SH-SY5Y (cell line): ENCODE data around the gene IFT122.

Experiments used
- GATA2 ChIP-seq: IDR thresholded peaks from 2 replicates; pipeline ENCODE4 v1.6.1; 2011; ENCODE audit warnings: mild to moderate bottlenecking, low read depth, low read length
- GATA3 ChIP-seq: IDR thresholded peaks from 2 replicates; pipeline ENCODE4 v1.6.1; 2011; ENCODE audit warnings: low read depth, mild to moderate bottlenecking, low read length, moderate library complexity

Gene IFT122

DNA sequence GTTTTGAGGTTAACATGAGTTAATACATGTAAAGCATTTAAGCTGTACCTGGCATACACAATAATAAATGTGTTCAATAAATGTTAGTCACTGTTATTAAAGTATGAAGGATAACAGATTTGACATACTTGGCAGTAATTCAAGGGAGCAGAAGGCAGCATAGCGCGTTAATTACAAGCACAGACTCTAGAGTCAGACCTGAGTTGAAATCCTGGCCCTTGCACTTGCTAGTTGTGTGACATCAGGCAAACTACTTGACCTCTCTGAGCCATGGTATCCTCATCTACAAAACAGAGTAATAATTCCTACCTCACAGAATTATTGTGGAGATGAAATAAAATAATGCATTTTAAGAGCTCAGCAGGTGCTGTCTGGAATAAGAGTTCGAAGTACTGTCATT is 5.4 kb downstream of the IFT122 start:
- TF ChIP-seq GATA2 (no peak), GATA3 (no peak)

DNA sequence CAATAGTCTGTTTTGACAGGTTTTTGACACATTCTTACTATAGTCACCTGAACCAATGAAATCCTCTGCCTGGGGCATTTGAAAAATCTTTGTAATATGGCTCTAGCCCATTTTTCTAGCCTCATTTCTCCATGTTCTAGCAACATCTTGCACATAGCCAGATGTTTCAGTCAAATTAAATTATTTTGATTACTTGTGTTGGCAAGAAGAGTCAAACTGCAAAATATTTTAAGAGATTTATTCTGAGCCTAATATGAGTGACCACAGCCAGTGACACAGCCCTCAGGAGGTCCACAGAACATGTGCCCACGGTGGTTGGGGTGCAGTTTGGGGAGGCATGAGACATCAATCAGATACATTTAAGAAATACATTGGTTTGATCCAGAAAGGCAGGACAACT is 6.9 kb downstream of the IFT122 start:
- no peak for TF ChIP-seq GATA3
- no peak for TF ChIP-seq GATA2

DNA sequence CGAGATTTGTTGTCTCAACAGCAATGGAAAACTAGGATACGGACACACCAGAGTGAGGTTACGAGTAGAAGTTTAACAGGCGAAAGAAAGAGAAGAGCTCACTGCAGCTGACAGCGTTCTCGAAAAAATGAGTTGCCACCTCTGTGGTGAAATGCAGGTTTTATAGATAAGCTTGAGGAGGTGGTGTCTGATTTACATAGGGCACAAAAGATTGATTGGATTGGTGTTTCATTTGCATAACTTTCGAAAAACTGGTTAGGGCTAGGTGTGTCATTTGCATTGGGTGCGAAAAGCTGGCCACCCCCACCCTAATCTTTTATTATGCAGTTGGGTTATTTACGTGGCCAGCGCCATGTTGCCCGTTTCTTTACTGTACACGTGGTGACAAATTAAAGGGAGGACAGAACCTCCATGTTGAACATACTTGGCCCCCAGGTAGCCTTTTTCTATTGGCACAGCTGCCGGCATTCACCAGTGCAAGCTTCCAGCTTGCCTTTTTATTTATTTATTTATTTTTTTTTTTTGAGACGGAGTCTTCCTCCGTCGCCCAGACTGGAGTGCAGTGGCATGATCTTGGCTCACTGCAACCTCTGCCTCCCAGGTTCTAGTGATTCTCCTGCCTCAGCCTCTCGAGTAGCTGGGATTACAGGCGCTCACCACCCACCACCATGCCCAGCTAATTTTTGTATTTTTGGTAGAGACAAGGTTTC is 8.3 kb downstream of the IFT122 start:
- TF ChIP-seq GATA3 (no peak), GATA2 (no peak)

DNA sequence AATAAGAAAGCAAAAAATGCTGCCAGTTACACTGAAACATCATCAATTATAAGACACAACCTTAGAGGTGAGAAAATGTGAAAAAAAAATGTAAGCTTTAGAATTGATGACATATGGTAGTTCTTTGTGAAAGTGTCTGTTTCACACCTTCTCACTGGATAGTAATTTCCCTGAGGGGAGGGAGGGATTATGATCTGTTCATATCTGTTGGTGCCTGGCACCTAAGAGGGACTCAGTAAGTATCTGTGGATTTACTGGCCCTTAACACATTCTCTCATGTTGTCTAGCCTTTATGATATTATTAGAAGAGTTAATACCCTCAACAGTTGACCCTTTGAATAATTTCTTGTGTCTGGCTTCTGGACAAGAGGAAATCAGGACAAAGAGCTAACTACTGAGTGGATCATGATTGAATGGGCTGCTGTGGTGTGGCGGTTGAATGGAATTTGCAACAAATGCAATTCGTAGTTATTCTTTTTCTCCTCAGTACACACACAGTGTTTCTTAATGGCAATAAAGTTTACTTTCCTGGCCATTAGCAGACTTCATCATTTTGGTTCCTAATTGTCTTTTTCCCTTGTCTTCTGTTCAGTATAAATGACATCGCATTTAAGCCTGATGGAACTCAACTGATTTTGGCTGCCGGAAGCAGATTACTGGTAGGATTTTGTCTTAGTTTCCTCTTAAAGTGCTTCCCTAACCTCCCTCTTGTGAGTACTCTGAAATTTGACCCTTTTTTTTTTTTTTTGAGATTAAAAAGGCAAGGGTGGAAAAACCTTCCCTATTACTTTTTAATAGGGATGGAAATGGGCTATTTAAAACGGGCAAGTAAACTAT is 9.5 kb downstream of the IFT122 start:
- no peak for TF ChIP-seq GATA2
- no peak for TF ChIP-seq GATA3

DNA sequence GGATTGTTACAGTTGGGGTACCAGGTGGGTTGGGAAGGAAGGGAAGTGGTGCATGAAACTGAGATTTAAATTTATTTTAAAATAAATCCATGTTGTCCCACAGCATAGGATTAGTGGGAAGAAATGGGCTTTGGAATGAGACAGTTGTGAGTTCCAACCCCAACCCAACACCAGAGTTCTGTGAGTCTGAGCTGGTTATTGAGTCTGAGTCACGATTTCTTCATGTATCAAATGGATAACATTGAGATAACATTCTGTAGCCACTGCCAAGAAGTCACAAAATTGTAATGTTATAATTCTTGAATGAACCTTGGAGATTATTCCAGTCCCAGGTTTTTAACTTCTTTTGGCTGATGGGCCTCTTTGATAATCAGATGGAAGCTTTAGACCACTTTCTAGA is 13.7 kb downstream of the IFT122 start:
- TF ChIP-seq GATA2 = no peak
- no peak for TF ChIP-seq GATA3

DNA sequence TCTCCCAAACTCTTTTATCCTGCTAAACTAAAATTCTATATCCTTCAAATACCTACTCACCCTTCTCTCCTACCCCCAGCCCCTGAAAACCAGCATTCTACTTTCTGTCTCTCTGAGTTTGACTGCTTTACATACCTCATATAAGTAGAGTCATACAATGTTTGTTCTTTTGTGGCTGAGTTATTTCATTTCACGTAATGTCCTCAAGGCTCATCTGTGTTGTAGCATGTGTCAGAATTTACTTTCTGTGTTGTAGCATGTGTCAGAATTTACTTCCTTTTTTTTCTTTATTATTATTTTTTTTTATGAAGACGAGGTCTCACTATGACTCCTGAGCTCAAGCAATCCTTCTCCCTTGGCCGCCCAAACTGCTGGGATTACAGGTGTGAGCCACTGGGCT is 20.1 kb downstream of the IFT122 start:
- TF ChIP-seq GATA2 (no peak), GATA3 (no peak)

DNA sequence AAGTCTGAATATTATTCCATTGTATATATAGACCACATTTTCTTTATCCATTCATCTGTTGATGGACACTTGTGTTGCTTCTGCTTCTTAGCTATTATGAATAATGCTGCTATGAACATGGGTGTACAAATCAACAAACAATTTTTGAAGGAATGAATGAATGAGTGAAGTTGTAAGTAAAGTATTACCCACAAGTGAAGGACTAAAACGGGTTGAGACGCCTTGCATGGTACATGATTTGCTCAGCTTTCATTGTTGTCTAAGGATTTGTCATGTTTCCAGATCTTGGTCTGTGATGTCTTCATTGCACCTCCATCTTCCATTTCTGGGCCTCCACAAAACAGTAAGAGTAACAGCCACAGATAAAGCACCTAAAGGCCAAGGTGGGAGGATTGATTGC is 20.5 kb downstream of the IFT122 start:
- no peak for TF ChIP-seq GATA2
- no peak for TF ChIP-seq GATA3

DNA sequence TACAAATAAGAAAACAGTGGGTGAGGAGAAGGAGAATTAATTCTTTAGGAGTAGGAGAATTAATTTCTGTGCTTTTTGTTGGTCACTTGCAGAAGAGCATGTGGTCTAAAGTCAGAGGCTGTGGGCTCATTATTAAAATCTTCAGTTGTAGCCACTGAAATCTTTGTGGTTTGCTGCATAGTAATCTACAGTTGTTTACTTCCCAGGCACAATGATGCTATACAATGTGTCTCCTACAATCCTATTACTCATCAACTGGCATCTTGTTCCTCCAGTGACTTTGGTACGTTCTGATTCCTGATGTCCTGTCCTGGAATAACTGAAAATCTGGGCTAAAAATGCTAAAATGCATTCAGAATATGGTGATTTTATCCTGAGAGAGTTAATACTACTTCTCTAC is 21.0 kb downstream of the IFT122 start:
- TF ChIP-seq GATA3 (no peak), GATA2 (no peak)

DNA sequence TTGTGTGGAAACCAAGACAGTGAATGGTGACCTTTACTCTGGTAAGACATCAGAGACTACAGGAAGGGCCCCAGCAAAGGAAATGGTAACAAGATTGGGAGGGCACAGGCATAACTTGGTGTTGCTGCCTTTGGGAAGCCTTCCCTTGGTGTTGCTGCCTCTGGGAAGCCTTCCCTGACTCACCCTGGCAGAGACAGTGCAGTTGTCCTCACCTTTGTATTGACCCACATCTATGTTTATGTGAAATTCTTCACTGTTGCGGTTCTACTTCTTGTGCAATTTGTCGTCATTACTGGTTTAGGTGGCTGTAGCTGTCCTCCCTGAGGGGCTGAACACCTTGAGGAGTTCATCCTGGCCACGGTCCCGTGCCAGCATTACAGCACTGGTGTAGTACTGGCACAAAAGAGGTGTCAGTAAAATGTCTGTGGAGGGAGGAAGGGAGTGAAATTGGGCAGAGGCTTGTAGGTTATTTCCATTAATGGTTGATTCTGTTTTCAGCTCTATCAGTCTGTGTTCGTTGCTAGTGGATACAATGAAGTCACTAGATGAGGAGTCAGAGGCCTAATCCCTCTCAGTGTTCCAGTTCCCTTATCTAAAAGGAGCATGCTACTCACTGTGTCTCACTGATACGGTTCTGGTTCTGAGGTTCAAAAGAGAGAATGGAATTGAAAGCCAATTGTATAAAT is 21.6 kb downstream of the IFT122 start:
- TF ChIP-seq GATA3 = no peak
- TF ChIP-seq GATA2 = no peak

DNA sequence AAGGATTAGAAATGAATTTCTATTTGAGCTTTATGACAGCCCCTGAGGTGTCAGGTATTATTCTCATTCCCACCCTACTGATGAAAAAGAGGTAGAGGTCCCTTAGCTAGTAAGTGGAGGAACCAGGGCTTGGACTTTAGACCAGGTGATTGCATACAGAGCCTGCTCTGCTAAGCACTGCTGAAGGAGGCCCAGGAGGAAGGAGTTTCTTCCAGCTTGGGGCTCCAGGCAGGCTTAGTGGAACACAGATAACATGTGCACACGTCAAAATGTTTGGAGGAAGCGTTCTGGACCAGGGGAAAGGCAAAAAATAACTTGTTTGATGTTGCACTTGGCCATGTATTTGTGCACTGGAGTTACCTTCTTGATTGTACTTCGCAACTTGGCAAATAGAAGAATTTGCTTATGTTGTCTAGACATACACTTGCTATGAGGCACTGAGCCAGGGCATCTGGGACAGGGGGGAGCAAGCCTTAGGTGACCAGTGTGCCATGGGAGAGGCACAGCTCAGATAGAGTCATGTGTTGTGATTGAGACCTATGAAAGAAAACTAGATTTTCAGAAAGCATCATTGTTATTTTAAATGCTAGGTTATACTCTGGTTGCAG is 22.4 kb downstream of the IFT122 start:
- TF ChIP-seq GATA3 (no peak), GATA2 (no peak)

DNA sequence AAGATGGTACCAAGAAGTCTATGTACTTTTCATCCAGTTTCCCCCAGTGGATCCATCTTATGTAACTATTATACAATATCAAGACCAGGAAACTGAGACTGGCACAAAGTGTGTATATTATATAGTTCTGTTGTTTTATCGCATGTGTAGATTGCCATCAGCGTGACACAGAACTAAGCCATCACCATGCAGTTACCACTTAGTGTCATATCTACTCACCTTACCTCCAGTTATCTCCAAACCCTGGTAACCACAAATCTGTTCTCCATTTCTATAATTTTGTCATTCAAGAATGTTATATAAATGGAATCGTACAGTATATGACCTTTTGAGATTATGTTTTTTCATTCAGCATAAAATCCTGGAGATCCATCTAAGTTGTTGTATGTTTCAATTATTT is 23.1 kb downstream of the IFT122 start:
- TF ChIP-seq GATA2 = no peak

DNA sequence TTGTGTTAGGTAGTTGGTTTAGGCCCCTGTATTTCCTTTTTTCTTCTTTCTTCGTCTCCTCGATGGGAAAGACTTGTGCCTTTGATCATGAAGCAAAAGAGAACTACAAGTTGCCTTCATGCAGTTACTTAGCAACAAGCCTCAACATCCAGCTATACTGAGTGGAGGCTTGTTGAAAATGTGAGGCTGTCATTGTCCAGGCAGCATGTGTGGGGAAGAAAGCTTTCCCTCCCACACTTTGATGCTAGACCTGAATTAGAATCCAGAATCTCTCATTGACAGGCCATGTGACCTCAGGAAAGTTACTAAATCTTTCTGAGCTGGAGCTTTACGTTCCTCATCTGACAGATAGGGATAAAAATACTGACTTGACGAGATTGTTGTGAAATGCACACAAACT is 23.7 kb downstream of the IFT122 start:
- TF ChIP-seq GATA3 (no peak), GATA2 (no peak)

DNA sequence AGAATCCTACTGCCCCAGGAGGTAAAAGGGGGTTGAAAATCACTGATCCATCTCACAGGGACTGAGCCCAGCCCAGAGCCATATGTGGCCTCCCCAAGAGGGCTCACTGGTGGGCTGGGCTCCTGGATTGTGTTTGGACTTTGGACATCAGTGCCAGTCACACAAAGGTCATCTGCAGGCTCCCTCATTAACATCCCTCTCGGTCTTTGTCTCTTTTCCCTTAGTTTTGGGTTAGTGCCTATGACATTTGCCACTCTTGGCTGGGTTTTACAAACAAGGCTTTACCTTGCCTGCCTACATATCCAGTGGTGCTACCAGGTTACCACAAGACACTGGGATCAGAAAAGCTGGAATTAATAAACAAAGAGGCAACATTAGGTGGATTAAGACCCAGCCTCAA is 27.9 kb downstream of the IFT122 start:
- no peak for TF ChIP-seq GATA2
- TF ChIP-seq GATA3 = no peak

DNA sequence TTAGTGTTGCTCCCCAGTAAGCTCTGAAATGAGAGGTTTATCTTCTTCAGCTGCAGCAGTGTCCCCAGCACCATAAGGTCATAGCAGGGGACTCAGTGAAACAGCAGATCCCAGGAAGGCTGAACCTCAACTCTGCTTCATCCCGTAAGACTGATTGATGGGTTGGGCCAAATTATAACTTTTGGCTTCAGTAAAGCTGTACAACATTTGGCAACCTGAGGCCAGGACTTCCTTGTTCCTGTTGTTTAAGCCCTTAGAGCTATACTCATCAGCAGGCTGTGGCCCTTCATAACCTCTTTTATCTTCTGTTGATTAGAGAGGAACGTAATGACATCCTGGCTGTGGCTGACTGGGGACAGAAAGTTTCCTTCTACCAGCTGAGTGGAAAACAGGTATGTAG is 29.0 kb downstream of the IFT122 start:
- TF ChIP-seq GATA2 = no peak
- no peak for TF ChIP-seq GATA3

DNA sequence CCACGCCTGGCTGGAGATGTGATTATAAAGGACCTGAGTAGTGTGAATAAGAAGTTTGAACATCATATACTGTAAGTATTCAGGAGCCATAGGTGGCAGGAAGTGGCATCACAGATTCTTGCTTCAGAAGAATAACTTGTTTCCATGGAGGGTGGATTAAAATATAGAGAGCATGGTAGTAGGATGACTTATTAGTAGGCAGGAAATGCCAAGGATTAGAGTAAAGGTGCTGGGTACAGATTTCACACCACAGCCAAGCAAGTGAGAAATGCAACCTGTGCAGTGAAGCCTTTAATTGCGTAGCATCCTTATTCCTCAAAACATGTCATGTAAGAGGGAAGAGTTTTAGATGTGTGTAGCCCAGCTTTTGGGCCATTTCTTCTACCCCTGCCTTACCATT is 30.8 kb downstream of the IFT122 start:
- no peak for TF ChIP-seq GATA2
- TF ChIP-seq GATA3 = no peak
